Activated CD8-positive, alpha-beta T cell treated with anti-CD3 and anti-CD28 coated beads for 36 hours (primary cell): ENCODE data around the gene DVL3. TPM values are rescaled to one million over a fixed set of nuclear protein-coding genes. Genes with fewer than 3 reads are reported as not detected.
"Not testable (repeated sequence)": the region's sequence is repeated elsewhere in the genome, so short reads cannot be mapped to it uniquely, and the experiment has no call there.

ENCODE experiments used
- ATAC-seq: fragments of 200-7000 bp; cut with Tn5 transposase; one replicate; pipeline ENCODE4 v1.10.0; 2021; ENCODE audit warnings: mild to moderate bottlenecking, moderate library complexity
- CTCF ChIA-PET: fragments of 350-600 bp; sonication (Branson Sonifier 250); formaldehyde crosslinking; loops from one replicate; lab custom pipeline; 2021; ENCODE audit warnings: antibody characterized with exemption; lab: Charles Lee
- POLR2A ChIA-PET: fragments of 350-600 bp; sonication (Branson Sonifier 250); formaldehyde crosslinking; loops from one replicate; lab custom pipeline; 2021; ENCODE audit warnings: antibody characterized with exemption; lab: Charles Lee
- DNase-seq: peaks from one replicate; pipeline ENCODE4 v3.0.0-alpha.2; 2020
- H3K27ac Mint-ChIP-seq: one replicate; pipeline ENCODE4 v1.8.0; 2021; ENCODE audit warnings: mild to moderate bottlenecking, mixed read lengths
- H3K27me3 Mint-ChIP-seq: one replicate; pipeline ENCODE4 v1.8.0; 2021; ENCODE audit warnings: mixed read lengths
- H3K36me3 Mint-ChIP-seq: one replicate; pipeline ENCODE4 v1.8.0; 2021; ENCODE audit warnings: low read depth, mixed read lengths
- H3K4me1 Mint-ChIP-seq: one replicate; pipeline ENCODE4 v1.8.0; 2021; ENCODE audit warnings: low read depth, mixed read lengths
- H3K4me3 Mint-ChIP-seq: one replicate; pipeline ENCODE4 v1.8.0; 2021; ENCODE audit warnings: mild to moderate bottlenecking, moderate library complexity, mixed read lengths
- H3K9me3 Mint-ChIP-seq: one replicate; pipeline ENCODE4 v1.8.0; 2021; ENCODE audit warnings: mixed read lengths
- intact Hi-C: fragments of 100-400 bp; cut with micrococcal nuclease; formaldehyde crosslinking; loops from one replicate; pipeline ENCODE4 v1.10.0; 2022
- total RNA-seq, 2 experiments: library from RNA; stranded (reverse); gene quantifications; one replicate each; pipeline ENCODE4 v1.2.3, GENCODE V29; 2021
- TF ChIP-seq, protein P1 (sequence below): fragments of 200-600 bp; IDR thresholded peaks from one replicate; pipeline ENCODE4 v1.8.0; 2022; ENCODE audit warnings: antibody characterized with exemption, mild to moderate bottlenecking

DVL3 gene
- total RNA-seq, 2 experiments from 2014 or later, result 21.2 to 25.9 TPM

DNA sequence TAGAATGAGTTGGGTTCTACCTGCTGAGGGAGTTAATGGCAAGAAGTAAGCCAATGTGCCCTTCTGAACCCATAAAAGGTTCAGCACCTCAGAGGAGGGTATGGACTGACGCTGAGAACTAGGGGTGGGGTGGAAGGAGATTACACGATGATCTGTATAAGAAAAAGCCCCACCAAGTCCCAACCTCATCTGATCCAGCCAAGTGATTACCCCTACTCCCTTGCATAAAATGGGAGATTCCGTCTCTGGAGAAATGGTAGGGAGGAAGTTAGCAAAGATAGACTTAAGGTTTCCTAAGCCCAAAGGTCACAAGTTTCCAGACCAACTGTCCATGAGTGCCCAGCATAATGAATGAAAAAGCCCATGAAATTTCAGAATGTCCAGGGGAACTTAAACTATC is 7.1 kb upstream of the DVL3 start:
- TF ChIP-seq, protein P1, sequence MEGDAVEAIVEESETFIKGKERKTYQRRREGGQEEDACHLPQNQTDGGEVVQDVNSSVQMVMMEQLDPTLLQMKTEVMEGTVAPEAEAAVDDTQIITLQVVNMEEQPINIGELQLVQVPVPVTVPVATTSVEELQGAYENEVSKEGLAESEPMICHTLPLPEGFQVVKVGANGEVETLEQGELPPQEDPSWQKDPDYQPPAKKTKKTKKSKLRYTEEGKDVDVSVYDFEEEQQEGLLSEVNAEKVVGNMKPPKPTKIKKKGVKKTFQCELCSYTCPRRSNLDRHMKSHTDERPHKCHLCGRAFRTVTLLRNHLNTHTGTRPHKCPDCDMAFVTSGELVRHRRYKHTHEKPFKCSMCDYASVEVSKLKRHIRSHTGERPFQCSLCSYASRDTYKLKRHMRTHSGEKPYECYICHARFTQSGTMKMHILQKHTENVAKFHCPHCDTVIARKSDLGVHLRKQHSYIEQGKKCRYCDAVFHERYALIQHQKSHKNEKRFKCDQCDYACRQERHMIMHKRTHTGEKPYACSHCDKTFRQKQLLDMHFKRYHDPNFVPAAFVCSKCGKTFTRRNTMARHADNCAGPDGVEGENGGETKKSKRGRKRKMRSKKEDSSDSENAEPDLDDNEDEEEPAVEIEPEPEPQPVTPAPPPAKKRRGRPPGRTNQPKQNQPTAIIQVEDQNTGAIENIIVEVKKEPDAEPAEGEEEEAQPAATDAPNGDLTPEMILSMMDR, result no peak
- no peaks in the 10 kb centered on the region for H3K27me3 Mint-ChIP-seq
- ChIA-PET CTCF (interaction anchor here (0.9 kb wide), 1 partner anchor 13 kb away, joined by 3 read pairs; the partner anchor contains the start of gene EIF2B5), POLR2A (interaction anchor here (0.7 to 2.3 kb wide), 2 partner anchors 8 to 12 kb away, joined by 3 to 8 read pairs; partner anchors contain the start of gene EIF2B5)
- DNase-seq (no peak), ATAC-seq (no peak)
- no peaks in the 10 kb centered on the region for H3K4me1 Mint-ChIP-seq
- no peak overlapping the region for H3K4me3 Mint-ChIP-seq
- intact Hi-C loops, result no loop called here
- H3K27ac Mint-ChIP-seq, result no peak overlapping the region
- H3K36me3 Mint-ChIP-seq, result peaks cover 10% of the 10 kb centered on the region
- no peaks in the 10 kb centered on the region for H3K9me3 Mint-ChIP-seq

GRCh38 chr3:184149123-184149522 is 6.1 kb upstream of the DVL3 start:
- intact Hi-C loops, result no loop called here
- Mint-ChIP-seq H3K9me3 (no peaks in the 10 kb centered on the region), H3K27ac (no peak overlapping the region), H3K36me3 (peaks cover 10% of the 10 kb centered on the region), H3K27me3 (no peaks in the 10 kb centered on the region), H3K4me1 (no peaks in the 10 kb centered on the region), H3K4me3 (no peak overlapping the region)
- POLR2A ChIA-PET, result interaction anchor here (2.3 kb wide), 1 partner anchor 13 kb away, joined by 8 read pairs; the partner anchor contains the start of gene EIF2B5
- DNase-seq (no peak), ATAC-seq (no peak)
- CTCF ChIA-PET, result interaction anchor here (1.2 kb wide), 1 partner anchor 101 kb away, joined by 3 read pairs; the partner anchor contains the start of gene EEF1AKMT4
- TF ChIP-seq, protein P1, result no peak

GRCh38 chr3:184149770-184150169 is 5.4 kb upstream of the DVL3 start:
- CTCF ChIA-PET, result interaction anchor here (1.2 kb wide), 1 partner anchor 100 kb away, joined by 3 read pairs; the partner anchor contains the start of gene EEF1AKMT4
- intact Hi-C loops, H3K27ac Mint-ChIP-seq: not testable (repeated sequence)

DNA sequence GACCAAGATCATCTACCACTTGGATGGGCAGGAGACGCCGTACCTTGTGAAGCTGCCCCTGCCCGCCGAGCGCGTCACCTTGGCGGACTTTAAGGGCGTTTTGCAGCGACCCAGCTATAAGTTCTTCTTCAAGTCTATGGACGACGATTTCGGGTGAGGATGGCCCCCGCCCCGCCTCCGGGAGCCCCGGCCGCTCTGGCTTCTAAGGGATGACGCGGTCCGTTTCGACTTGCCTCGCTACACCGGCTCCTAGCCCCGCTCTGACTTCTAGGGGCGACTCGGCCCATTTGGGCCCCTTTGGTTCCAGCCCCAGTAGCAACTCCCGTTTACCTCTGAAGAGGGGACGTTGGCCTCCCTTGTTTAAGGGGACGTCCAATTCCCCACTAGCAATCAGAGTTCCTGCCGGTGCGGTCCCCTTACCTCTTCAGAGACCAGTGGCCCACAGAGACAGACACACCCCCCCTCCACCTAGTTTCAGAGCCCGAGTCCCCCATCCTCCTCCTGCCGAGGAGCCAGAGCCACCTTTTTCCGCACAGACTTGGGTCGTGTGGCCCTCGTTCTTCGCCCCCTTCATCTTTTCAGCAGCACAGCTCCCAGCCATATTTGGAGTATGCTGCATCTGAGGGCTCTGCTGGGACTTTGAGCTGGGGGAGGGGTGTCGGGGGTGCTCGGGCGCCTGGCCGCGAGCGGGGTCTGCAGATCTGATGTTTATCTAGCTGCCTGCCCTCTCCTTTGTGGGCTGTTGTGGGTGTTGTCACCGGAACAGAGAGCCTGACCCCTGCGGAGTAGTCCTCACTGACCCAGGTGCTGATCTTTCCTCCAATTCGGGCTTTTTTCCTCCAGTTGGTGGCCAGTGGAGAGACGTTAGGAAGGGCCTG is 706 bp downstream of the DVL3 start:
- peaks cover 4% of the 10 kb centered on the region for H3K36me3 Mint-ChIP-seq
- H3K4me1 Mint-ChIP-seq, result peaks cover 21% of the 10 kb centered on the region
- POLR2A ChIA-PET, result interaction anchor here (0.7 to 1.8 kb wide), 7 partner anchors 8 to 356 kb away, joined by 3 to 10 read pairs (median 3); partner anchors contain the start of gene EIF2B5
- TF ChIP-seq, protein P1, result no peak
- ATAC-seq (peak; percentile 50), DNase-seq (peak; percentile 66)
- peak overlapping the region; percentile 82 for H3K27ac Mint-ChIP-seq
- intact Hi-C loops, result no loop called here
- CTCF ChIA-PET, result interaction anchor here (0.9 to 1.6 kb wide), 5 partner anchors 10 to 94 kb away, joined by 3 to 5 read pairs (median 4); partner anchors contain the start of genes AP2M1 and EEF1AKMT4
- peak overlapping the region; percentile 96 for H3K4me3 Mint-ChIP-seq
- H3K9me3 Mint-ChIP-seq, result no peaks in the 10 kb centered on the region
- H3K27me3 Mint-ChIP-seq, result no peaks in the 10 kb centered on the region

More at GRCh38 chr3:184149770-184150169, 5.4 kb upstream of the DVL3 start:
- not testable (repeated sequence) for ATAC-seq, H3K4me1 Mint-ChIP-seq, H3K4me3 Mint-ChIP-seq, DNase-seq, H3K9me3 Mint-ChIP-seq, H3K27me3 Mint-ChIP-seq, H3K36me3 Mint-ChIP-seq
- POLR2A ChIA-PET, result interaction anchor here (2.3 kb wide), 1 partner anchor 14 kb away, joined by 8 read pairs; the partner anchor contains the start of gene EIF2B5

- H3K4me3 Mint-ChIP-seq, result peak overlapping the region; percentile 96
- H3K27ac Mint-ChIP-seq, result peak overlapping the region; percentile 82
- intact Hi-C loops, result no loop called here
- CTCF ChIA-PET, result interaction anchor here (1.3 to 1.6 kb wide), 4 partner anchors 17 to 93 kb away, joined by 3 to 5 read pairs (median 4); partner anchors contain the start of genes AP2M1 and EEF1AKMT4
- DNase-seq (no peak), ATAC-seq (no peak)
- POLR2A ChIA-PET, result interaction anchor here (0.7 to 1.3 kb wide), 3 partner anchors 9 to 356 kb away, joined by 3 to 6 read pairs (median 3); partner anchors contain the start of gene EIF2B5
- TF ChIP-seq, protein P1, result no peak
- H3K9me3 Mint-ChIP-seq, result no peaks in the 10 kb centered on the region
- H3K4me1 Mint-ChIP-seq, result peaks cover 23% of the 10 kb centered on the region
- no peaks in the 10 kb centered on the region for H3K27me3 Mint-ChIP-seq
- H3K36me3 Mint-ChIP-seq, result peaks cover 4% of the 10 kb centered on the region
These were observed 1.4 kb downstream of the DVL3 start for GRCh38 chr3:184156522-184156955.
